Ishikawa (cell line): ENCODE data around the gene COL27A1.

ENCODE experiments used
- CEBPB ChIP-seq: IDR thresholded peaks from 2 replicates; pipeline ENCODE4 v1.6.1; 2012
- CREB1 ChIP-seq: IDR thresholded peaks from 2 replicates; pipeline ENCODE4 v1.6.1; 2012; ENCODE audit warnings: low read depth
- EGR1 ChIP-seq: IDR thresholded peaks from 2 replicates; pipeline ENCODE4 v1.6.1; 2012
- EP300 ChIP-seq: IDR thresholded peaks from 2 replicates; pipeline ENCODE4 v1.6.1; 2012; ENCODE audit warnings: borderline replicate concordance
- FOXM1 ChIP-seq: IDR thresholded peaks from 2 replicates; pipeline ENCODE4 v1.6.1; 2012; ENCODE audit warnings: low read depth, borderline replicate concordance
- NFIC ChIP-seq: IDR thresholded peaks from 2 replicates; pipeline ENCODE4 v1.6.1; 2012
- RAD21 ChIP-seq: IDR thresholded peaks from 2 replicates; pipeline ENCODE4 v1.6.1; 2012; ENCODE audit warnings: low read depth
- REST ChIP-seq: IDR thresholded peaks from 2 replicates; pipeline ENCODE4 v1.6.1; 2012; ENCODE audit warnings: low read depth, mild to moderate bottlenecking
- TAF1 ChIP-seq: IDR thresholded peaks from 2 replicates; pipeline ENCODE4 v1.6.1; 2012; ENCODE audit warnings: low read depth, mild to moderate bottlenecking
- TCF12 ChIP-seq: IDR thresholded peaks from 2 replicates; pipeline ENCODE4 v1.6.1; 2012; ENCODE audit warnings: low read depth
- TEAD4 ChIP-seq: IDR thresholded peaks from 2 replicates; pipeline ENCODE4 v1.6.1; 2012
- USF1 ChIP-seq: IDR thresholded peaks from 2 replicates; pipeline ENCODE4 v1.6.1; 2012
- YY1 ChIP-seq: IDR thresholded peaks from 2 replicates; pipeline ENCODE4 v1.6.1; 2012; ENCODE audit warnings: low read depth
- ZBTB7A ChIP-seq: IDR thresholded peaks from 2 replicates; pipeline ENCODE4 v1.6.1; 2012; ENCODE audit warnings: low read depth
- TF ChIP-seq, protein P1 (sequence below): IDR thresholded peaks from 2 replicates; pipeline ENCODE4 v1.6.1; 2012

COL27A1 gene

GRCh38 chr9:114314881-114315722 is 159.8 kb downstream of the COL27A1 start:
- TF ChIP-seq NFIC (no peak), TAF1 (no peak), ZBTB7A (no peak)

DNA sequence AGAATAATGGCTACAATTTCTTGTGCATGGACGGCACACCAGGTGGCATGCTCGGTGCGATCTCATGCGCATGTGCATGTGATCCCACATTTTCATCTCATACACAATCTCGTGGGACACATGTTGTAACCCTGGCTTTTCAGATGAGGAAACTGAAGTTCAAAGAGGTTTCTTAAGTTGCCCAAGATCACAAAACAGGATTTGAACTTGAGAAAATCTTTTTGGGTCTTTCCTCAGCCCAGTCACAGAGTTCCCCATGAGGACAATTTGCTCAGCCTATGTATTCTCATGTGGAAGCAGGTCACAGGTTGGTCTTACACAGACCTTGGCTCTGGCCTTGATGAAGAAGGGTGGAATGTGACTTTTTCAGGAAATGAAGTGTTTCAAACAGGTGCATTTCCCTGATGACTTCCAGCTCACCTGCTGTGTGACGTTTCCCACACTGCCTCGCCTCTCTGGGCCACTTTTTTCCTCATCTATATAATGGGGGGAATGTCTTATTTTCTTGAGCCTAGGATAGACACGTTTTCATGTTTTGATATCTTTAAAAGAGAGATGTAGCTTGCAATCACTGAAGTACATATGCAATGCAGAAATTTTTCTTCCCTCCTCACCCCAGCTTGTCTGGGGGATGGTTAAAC is 160.5 kb downstream of the COL27A1 start:
- TF ChIP-seq USF1 = no peak
- TF ChIP-seq FOXM1 = no peak
- no peak for TF ChIP-seq EGR1
- no peak for TF ChIP-seq TCF12
- TF ChIP-seq EP300 = no peak
- no peak for TF ChIP-seq CREB1
- TF ChIP-seq YY1 = no peak
- TF ChIP-seq CEBPB = no peak
- TF ChIP-seq NFIC = no peak

DNA sequence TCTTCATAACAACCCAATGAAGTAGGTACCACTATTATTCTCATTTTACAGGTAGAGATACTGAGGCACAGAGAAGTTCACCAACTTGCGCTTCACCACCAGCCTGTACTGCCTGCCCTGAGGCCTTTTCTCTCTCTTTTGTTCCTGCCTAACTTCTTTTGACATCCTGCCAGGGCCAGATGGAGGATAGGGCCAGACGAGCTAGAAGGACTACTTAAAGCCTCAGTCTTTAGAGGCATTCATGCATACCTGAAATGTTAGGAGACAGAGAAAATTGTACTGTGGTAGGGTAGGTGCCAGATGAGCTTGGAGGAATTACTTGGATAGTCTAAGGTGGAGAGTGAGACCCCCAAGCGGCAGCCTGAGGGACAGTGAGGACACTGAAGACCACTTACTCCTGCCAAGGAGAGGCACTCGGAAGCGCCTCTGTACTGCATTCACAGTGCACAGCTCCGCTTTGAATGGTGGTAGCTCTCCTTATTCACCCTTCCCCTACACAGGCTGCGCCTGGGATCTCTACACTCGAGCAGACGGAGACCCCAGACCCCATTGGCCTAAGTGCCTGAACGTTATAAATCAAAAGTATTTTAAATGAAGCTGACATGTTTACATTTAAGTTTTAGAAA is 161.4 kb downstream of the COL27A1 start:
- TF ChIP-seq CREB1 (no peak), ZBTB7A (no peak), NFIC (0 out of 2 replicates have a peak, but pooled peaks have one; percentile 44), TAF1 (no peak), TEAD4 (0 out of 2 replicates have a peak, but pooled peaks have one; percentile 15)

GRCh38 chr9:114317665-114318357 is 162.5 kb downstream of the COL27A1 start:
- TF ChIP-seq CEBPB (peak; percentile 41; the same call in 1 of the 2 replicates), RAD21 (no peak)
- TF ChIP-seq, protein P1, sequence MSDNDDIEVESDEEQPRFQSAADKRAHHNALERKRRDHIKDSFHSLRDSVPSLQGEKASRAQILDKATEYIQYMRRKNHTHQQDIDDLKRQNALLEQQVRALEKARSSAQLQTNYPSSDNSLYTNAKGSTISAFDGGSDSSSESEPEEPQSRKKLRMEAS = 0 out of 2 replicates have a peak, but pooled peaks have one; percentile 22

GRCh38 chr9:114318416-114318815 is 163.1 kb downstream of the COL27A1 start:
- no peak for TF ChIP-seq FOXM1
- TF ChIP-seq CEBPB = no peak
- TF ChIP-seq, protein P1 = no peak
- TF ChIP-seq EGR1 = no peak
- TF ChIP-seq USF1 = no peak
- no peak for TF ChIP-seq RAD21
- no peak for TF ChIP-seq TEAD4
- TF ChIP-seq TAF1 = no peak

DNA sequence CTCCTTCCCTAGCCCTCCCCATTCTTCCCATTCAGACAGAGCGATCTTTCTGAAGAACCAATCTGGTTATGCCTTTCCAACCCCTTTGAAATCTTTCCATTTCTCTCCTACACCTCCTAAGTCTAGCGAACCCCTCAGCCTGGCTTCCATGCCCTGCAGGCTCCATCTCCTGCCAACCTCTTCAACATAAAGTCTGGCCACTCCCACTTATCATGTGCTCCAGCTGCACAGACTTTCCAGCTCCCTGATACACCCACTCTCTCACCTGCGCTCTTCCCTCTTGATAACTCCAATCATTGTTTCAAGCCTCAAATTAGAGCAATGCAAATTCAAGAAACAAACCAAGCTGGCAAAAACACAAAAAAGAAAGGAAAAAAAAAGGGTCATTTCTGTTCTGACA is 163.8 kb downstream of the COL27A1 start:
- TF ChIP-seq RAD21 = no peak
- no peak for TF ChIP-seq REST
- TF ChIP-seq EGR1 = no peak
- TF ChIP-seq USF1 = no peak
- no peak for TF ChIP-seq CREB1

GRCh38 chr9:114321759-114322158 is 166.4 kb downstream of the COL27A1 start:
- TF ChIP-seq CEBPB = no peak
- TF ChIP-seq TAF1 = no peak
- no peak for TF ChIP-seq TEAD4
- no peak for TF ChIP-seq RAD21
- TF ChIP-seq, protein P1 = no peak
- TF ChIP-seq NFIC = no peak
- no peak for TF ChIP-seq FOXM1
- TF ChIP-seq EP300 = no peak
- TF ChIP-seq REST = no peak
- no peak for TF ChIP-seq USF1
- no peak for TF ChIP-seq TCF12
